ENCODE data around the gene ANGPTL5. TPM values are rescaled to one million over a fixed set of nuclear protein-coding genes. Genes with fewer than 3 reads are reported as not detected.

The ANGPTL5 gene
- total and polyA plus RNA-seq, 9 of the 15 experiments (the other 6 are each of a cell fraction or from before 2014, with no cell fraction given), result 0.03 TPM; not detected in 8

DNA sequence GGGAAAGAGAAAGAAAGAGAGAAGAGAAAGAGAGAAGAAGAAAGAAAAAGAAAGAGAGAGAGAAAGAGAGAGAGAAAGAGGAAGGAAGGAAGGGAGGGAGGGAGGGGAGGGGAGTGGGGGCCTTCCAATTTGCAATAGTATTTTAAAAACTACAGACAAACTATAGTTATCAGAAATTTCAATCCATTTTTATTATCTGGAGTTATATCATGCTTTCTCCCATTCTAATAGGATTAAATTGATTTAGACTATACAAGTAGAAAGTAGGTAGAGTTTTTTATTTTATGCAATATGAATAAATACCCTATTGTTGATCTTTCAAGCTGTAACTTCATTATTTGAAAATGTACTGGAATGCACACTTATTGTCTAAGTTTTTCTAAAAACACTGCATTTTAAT is 71.7 kb downstream of the ANGPTL5 start:
- ChIA-PET CTCF (ENCODE audit: low intra/inter-chr PET ratio) (no interaction called here), POLR2A (no interaction called here)
- H4K20me1 ChIP-seq (replicated peaks; ENCODE audit: control insufficient read depth, insufficient read depth, low read length), result no peaks in the 10 kb centered on the region
- no peak overlapping the region for H3K4me2 ChIP-seq (ENCODE audit: insufficient read depth, low read length)
- no peaks in the 10 kb centered on the region for H3K9me3 ChIP-seq (replicated peaks; ENCODE audit: control insufficient read depth, insufficient read depth, low read depth, low read length)
- no peaks in the 10 kb centered on the region for H3K9me1 ChIP-seq (ENCODE audit: control insufficient read depth, insufficient read depth, low read length)
- TF ChIP-seq ADNP (tag; IDR thresholded peaks at IDR 0.05) (no peak), HNRNPK (IDR thresholded peaks at IDR 0.05; ENCODE audit: low read depth, low read length, poor library complexity, severe bottlenecking) (peak; percentile 66)
- no peaks in the 10 kb centered on the region for H3K27me3 ChIP-seq (ENCODE audit: control insufficient read depth in 2 of 2, insufficient read depth in 2 of 2, low read length in 2 of 2)
- no peaks in the 10 kb centered on the region for H3K36me3 ChIP-seq (ENCODE audit: control insufficient read depth, insufficient read depth, low read length)
- H3K27ac ChIP-seq (ENCODE audit: extremely low read depth, low read depth, low read length), result no peak overlapping the region
- H3K9ac ChIP-seq (ENCODE audit: insufficient read depth in 1 of 2, low read depth in 2 of 2, low read length in 2 of 2), result no peak overlapping the region
- ATAC-seq (no peak), FAIRE-seq (no peak), DNase-seq (ENCODE audit: extremely low read depth in 1 of 4, low spot score in 3 of 4) (no peak)
- intact Hi-C loops (cut with micrococcal nuclease), result no loop called here
- no peak overlapping the region for H2AFZ ChIP-seq (ENCODE audit: low read depth, low read length)
- no peak overlapping the region for H3K4me3 ChIP-seq
- H3K79me2 ChIP-seq (ENCODE audit: control insufficient read depth, insufficient read depth, low read length), result no peaks in the 10 kb centered on the region
- no TSS peak for BruUV-seq (replicated peaks)
- H3K4me1 ChIP-seq (replicated peaks in 1 of 2; ENCODE audit: control insufficient read depth in 2 of 2, insufficient read depth in 2 of 2, low read length in 2 of 2), result no peaks in the 10 kb centered on the region
- in situ Hi-C loops (cut with MboI), result no loop called here

DNA sequence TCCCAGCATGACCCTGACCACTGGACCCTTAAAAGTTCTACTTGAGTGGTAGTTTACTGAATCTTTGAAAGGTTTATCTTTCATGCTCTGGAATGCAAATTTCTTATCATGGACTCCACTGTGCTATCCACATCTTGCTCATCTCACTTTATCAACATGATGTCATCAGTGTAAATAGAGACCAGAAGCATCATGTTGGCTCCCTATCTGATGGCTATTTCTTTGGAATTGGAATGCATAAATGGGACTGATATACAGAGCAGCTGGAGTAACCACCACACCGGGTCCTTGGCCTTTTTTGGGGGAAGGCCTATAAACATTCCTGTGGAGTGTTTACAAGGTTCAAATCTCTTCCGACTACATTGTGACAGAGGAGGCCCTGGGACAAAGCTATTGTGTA is 75.6 kb downstream of the ANGPTL5 start:
- in situ Hi-C loops (cut with MboI), result no loop called here
- Histone ChIP-seq H3K4me1 (replicated peaks in 1 of 2; ENCODE audit: control insufficient read depth in 2 of 2, insufficient read depth in 2 of 2, low read length in 2 of 2) (no peaks in the 10 kb centered on the region), H3K9me1 (ENCODE audit: control insufficient read depth, insufficient read depth, low read length) (no peaks in the 10 kb centered on the region), H3K9ac (ENCODE audit: insufficient read depth in 1 of 2, low read depth in 2 of 2, low read length in 2 of 2) (no peak overlapping the region), H3K4me2 (ENCODE audit: insufficient read depth, low read length) (no peak overlapping the region), H2AFZ (ENCODE audit: low read depth, low read length) (no peak overlapping the region), H3K27me3 (ENCODE audit: control insufficient read depth in 2 of 2, insufficient read depth in 2 of 2, low read length in 2 of 2) (no peaks in the 10 kb centered on the region), H3K9me3 (replicated peaks; ENCODE audit: control insufficient read depth, insufficient read depth, low read depth, low read length) (no peaks in the 10 kb centered on the region), H3K79me2 (ENCODE audit: control insufficient read depth, insufficient read depth, low read length) (no peaks in the 10 kb centered on the region), H3K27ac (ENCODE audit: extremely low read depth, low read depth, low read length) (no peak overlapping the region), H3K4me3 (no peak overlapping the region), H4K20me1 (replicated peaks; ENCODE audit: control insufficient read depth, insufficient read depth, low read length) (no peaks in the 10 kb centered on the region), H3K36me3 (ENCODE audit: control insufficient read depth, insufficient read depth, low read length) (no peaks in the 10 kb centered on the region)
- intact Hi-C loops (cut with micrococcal nuclease), result no loop called here
- ATAC-seq (no peak), DNase-seq (ENCODE audit: extremely low read depth in 1 of 4, low spot score in 3 of 4) (no peak), FAIRE-seq (no peak)
- WGBS (ENCODE audit: insufficient coverage, low coverage, missing lambda C conversion rate), result 0% methylated on average over 2 of the region's 2 CpGs
- BruUV-seq (replicated peaks), result no TSS peak
- ChIA-PET CTCF (ENCODE audit: low intra/inter-chr PET ratio) (no interaction called here), POLR2A (no interaction called here)
- TF ChIP-seq HNRNPL (IDR thresholded peaks at IDR 0.05; ENCODE audit: low read depth, low read length) (no peak), PCBP1 (IDR thresholded peaks at IDR 0.05; ENCODE audit: low read depth, low read length, poor library complexity, severe bottlenecking) (no peak), SPI1 (IDR thresholded peaks at IDR 0.05; ENCODE audit: borderline replicate concordance, low read depth, low read length) (no peak)

Other genes with a start within 250 kb of the ANGPTL5 start
- gene CEP126, start 1.5 kb downstream of the ANGPTL5 start, total RNA-seq (2014; rRNA removed), result not detected in 2 replicates
- gene CEP126, start 1.5 kb downstream of the ANGPTL5 start, total RNA-seq (2014; rRNA removed; fragmentation: Illumina TruSeq; extraction: Trizol), result 0.03 and 0.11 TPM in 2 replicates
- 0.04 TPM in 1 of 2 replicates, not detected in the other for gene CEP126, start 1.5 kb downstream of the ANGPTL5 start, total RNA-seq (2015; rRNA removed; fragmentation: Illumina TruSeq; extraction: Trizol)
- 0.07 and 0.11 TPM in 2 replicates for gene CEP126, start 1.5 kb downstream of the ANGPTL5 start, total RNA-seq (2021)
- gene CEP126, start 1.5 kb downstream of the ANGPTL5 start, polyA plus RNA-seq (2011; rRNA removed), result 0.03 TPM in 1 of 2 replicates, not detected in the other
- gene CEP126, start 1.5 kb downstream of the ANGPTL5 start, polyA plus RNA-seq (2014; fragmentation: Illumina TruSeq; extraction: Trizol), result 0.03 and 0.06 TPM in 2 replicates
- gene CEP126, start 1.5 kb downstream of the ANGPTL5 start, polyA plus RNA-seq (2014; fragmentation: Nextera tagmentation; extraction: Ambion mirVana), result under 1 TPM in 1 of 2 experiments, not detected in 1; 0.01 TPM
- 0.07 and 0.08 TPM in 2 replicates for gene CEP126, start 1.5 kb downstream of the ANGPTL5 start, polyA plus RNA-seq (2014; rRNA removed)
- gene CFAP300, start 130.9 kb upstream of the ANGPTL5 start, total RNA-seq (2014; rRNA removed), result not detected in 2 replicates
- gene CFAP300, start 130.9 kb upstream of the ANGPTL5 start, total RNA-seq (2014; rRNA removed; fragmentation: Illumina TruSeq; extraction: Trizol), result not detected in 2 replicates
- not detected in 2 replicates for gene CFAP300, start 130.9 kb upstream of the ANGPTL5 start, total RNA-seq (2015; rRNA removed; fragmentation: Illumina TruSeq; extraction: Trizol)
- not detected in 2 replicates for gene CFAP300, start 130.9 kb upstream of the ANGPTL5 start, total RNA-seq (2021)
- not detected in 2 replicates for gene CFAP300, start 130.9 kb upstream of the ANGPTL5 start, polyA plus RNA-seq (2011; rRNA removed)
- gene CFAP300, start 130.9 kb upstream of the ANGPTL5 start, polyA plus RNA-seq (2014; fragmentation: Illumina TruSeq; extraction: Trizol), result not detected in 2 replicates
- gene CFAP300, start 130.9 kb upstream of the ANGPTL5 start, polyA plus RNA-seq (2014; fragmentation: Nextera tagmentation; extraction: Ambion mirVana), result not detected
- not detected in 2 replicates for gene CFAP300, start 130.9 kb upstream of the ANGPTL5 start, polyA plus RNA-seq (2014; rRNA removed)
- not detected in 2 replicates for gene YAP1, start 193.9 kb upstream of the ANGPTL5 start, total RNA-seq (2014; rRNA removed)
- not detected in 2 replicates for gene YAP1, start 193.9 kb upstream of the ANGPTL5 start, total RNA-seq (2014; rRNA removed; fragmentation: Illumina TruSeq; extraction: Trizol)
- gene YAP1, start 193.9 kb upstream of the ANGPTL5 start, total RNA-seq (2015; rRNA removed; fragmentation: Illumina TruSeq; extraction: Trizol), result not detected in 2 replicates
- 0.18 and 0.20 TPM in 2 replicates for gene YAP1, start 193.9 kb upstream of the ANGPTL5 start, total RNA-seq (2021)
- gene YAP1, start 193.9 kb upstream of the ANGPTL5 start, polyA plus RNA-seq (2011; rRNA removed), result not detected in 2 replicates
- not detected in 2 replicates for gene YAP1, start 193.9 kb upstream of the ANGPTL5 start, polyA plus RNA-seq (2014; fragmentation: Illumina TruSeq; extraction: Trizol)
- gene YAP1, start 193.9 kb upstream of the ANGPTL5 start, polyA plus RNA-seq (2014; fragmentation: Nextera tagmentation; extraction: Ambion mirVana), result not detected
- not detected in 2 replicates for gene YAP1, start 193.9 kb upstream of the ANGPTL5 start, polyA plus RNA-seq (2014; rRNA removed)